Islet precursor cell (in vitro differentiated cells): Measurements from ENCODE around the gene SLC4A1.
A peak's percentile ranks its signal among the peaks of the same experiment; 100 is the strongest.

Experiments
- DNase-seq: peaks from one replicate; pipeline ENCODE4 v3.0.0-alpha.2; 2018

The SLC4A1 gene

DNA sequence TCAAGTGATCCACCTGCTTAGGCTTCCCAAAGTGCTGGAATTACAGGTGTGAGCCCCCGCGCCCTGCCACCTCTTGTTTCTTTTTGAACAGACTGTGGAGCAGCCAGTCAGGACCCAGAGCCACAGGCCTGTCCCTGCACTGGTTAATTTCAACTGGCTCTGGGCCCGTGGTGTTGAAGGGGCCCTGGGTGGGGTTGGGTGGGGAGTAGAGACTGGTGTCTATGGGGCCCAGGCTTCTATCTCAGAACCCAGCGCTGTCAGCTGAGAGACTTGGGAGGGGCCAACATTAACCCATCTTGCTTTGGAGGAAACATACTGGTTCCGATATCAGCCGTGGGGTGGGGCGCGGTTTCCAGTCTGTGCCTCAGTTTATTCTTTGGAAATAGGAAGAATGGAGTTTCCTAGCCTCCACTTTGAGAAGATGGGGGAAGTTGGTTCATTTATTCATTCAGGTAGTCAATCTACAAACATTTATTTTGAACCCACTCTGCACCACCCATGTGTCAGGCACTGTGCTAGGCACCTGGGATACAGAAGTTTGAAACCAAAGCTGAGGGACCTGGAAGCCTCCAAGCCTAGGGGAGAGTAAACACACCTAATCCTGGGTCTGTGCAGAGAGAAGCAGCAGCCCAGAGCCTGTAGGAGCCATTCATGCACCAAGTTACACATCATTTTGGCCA lies 15.5 kb upstream of the SLC4A1 start:
- no peak for DNase-seq

DNA sequence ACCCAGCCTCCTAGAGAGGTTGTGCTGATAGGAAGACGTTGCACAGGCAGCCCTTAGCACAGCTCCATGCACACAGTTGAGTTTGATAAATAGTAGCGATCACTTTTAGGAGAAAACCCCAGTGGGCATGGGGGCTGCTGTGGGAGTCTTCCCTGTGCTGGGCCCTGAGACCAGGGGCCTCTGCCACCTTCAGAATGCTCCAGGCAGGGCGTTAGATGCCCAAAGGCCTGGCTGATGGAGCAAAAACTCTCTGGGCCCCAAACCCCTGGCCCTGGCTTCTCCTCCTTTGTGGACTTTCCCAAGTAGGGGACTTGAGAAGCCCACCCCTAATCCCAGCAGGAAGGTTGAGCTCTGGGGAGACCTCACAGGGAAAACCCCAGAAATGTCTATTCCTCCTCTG lies 14.3 kb upstream of the SLC4A1 start:
- DNase-seq = no peak

DNA sequence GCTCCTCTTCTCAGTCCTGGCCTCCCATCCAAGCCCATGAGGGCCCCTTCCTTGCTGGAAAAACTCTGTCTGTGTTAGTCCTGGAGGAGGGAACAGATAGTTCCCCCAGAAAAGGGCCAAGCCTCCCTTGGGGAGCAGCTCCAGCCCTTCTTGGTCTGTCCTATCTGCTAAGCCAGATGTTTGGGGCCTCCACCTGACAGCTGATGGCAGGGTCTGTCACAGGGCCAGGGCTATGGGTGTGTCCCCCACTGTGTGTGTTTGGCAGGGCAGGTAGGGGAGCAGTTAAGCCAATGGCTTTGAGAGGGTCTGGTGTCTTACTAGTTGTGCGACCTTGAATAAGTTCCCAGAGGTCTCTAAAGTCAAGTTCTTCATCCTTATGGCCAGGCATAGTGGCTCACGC lies 13.6 kb upstream of the SLC4A1 start:
- no peak for DNase-seq

- no peak for DNase-seq
These were observed 12.5 kb upstream of the SLC4A1 start for GRCh38 chr17:44280392-44280937.

GRCh38 chr17:44279666-44280391 lies 11.9 kb upstream of the SLC4A1 start:
- peak; percentile 92 for DNase-seq

DNA sequence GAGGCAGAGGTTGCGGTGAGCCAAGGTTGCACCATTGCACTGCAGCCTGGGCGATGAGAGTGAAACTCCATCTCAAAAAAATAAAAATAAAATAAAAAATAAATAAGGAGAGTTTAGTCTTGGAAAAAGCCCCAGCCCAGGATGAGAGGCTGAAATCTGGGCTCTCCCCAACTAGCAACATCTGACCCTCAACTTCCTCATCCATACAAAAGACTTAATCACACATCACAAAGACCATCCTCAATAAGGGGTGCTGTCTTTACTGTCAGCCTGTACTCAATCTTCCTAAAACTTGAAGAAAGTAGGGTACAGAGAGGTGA lies 11.4 kb upstream of the SLC4A1 start:
- no peak for DNase-seq

DNA sequence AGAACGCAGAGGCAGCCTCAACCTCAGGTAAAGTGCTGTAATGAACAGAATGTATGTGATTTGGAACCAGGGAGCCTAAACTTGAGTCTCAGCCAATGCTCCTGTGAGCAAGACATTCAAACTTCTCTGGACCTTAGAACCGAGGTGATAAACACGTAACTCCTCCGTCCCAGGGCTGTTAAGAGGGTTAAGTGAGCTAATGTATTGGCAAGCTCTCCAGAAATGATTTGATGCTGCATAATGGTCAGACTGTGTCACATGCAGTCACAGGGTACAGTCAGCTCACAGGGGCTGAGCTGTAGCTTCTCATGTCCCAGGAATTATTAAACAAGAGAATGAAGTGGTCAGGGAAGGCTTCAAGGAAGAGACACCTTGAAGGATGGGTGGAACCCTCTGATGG lies 10.0 kb upstream of the SLC4A1 start:
- DNase-seq = no peak

- DNase-seq = no peak
These were observed 5.7 kb upstream of the SLC4A1 start for GRCh38 chr17:44273607-44274006.

- no peak for DNase-seq
These were observed 5.0 kb upstream of the SLC4A1 start for GRCh38 chr17:44272954-44273353.

DNA sequence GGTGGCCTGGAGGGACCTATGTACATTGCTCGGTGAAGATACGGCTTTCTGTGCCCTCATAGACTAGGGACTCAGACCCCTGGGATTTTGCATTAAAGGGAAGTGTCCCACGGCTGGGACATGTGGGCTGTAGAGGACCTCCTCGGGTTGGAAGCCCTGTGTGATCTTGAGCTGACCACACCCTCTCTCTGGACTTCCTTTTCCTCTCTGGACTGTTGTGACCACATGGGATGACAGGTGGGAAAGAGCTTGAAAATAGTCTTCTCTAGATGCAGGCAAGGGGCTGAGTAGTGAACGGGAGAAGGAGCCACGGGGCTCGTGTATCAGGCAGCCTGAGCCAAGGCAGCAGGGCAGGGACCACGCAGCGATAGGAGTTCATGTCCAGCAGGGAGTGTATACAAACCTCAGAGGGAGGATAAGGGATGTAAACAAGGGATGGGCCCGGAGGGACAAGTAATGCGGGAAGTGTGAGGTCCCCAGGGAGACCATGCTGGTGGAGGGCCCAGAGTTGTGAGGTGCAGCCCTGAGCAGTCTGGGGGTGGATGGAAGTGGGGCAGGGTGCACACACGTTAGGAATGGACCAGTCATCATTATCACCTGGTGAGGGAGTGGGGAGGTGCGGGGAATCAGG lies 4.5 kb upstream of the SLC4A1 start:
- no peak for DNase-seq

GRCh38 chr17:44269535-44270240 lies 1.8 kb upstream of the SLC4A1 start:
- DNase-seq = no peak

DNA sequence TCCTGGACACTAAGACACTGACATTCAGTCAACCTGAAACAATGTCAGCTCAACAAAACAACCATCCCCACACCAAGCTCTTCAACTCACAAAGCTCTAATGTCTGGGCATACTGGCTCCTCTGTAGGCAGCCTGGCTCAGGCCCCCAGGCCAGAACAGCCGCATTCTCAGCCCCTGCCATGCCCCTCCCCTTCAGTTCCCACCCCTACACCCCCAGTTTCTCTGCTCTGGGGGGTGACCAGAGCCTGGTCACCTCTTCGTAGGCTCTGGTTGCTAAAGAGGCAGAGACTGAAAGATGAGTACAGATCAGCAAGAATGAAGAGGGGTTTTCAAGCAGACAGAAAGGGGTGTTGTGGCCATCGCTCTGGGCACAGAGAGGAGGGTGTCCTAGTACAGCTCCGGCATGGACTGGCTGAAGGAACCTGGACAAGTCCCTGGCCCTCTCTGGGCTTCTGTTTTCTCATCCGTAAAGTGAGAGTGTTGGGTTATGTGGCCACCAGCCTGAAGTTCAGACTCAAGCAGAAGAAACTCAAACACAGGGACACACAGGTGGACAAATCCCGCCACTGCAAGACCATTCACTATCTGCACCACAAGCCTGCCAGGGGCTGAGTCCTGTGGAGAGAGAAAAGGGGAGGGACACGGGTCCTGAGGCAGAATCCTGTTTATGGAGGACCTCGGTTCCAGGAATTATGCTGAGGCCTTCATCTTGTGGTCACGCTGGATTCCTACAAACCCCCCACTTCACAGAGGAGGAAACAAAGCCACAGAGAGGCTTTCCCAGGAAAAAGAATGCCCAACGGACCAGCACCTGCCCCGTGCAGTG lies 987 bp upstream of the SLC4A1 start:
- DNase-seq = no peak

- DNase-seq = no peak
These were observed 825 bp downstream of the SLC4A1 start for GRCh38 chr17:44267165-44267455.

DNA sequence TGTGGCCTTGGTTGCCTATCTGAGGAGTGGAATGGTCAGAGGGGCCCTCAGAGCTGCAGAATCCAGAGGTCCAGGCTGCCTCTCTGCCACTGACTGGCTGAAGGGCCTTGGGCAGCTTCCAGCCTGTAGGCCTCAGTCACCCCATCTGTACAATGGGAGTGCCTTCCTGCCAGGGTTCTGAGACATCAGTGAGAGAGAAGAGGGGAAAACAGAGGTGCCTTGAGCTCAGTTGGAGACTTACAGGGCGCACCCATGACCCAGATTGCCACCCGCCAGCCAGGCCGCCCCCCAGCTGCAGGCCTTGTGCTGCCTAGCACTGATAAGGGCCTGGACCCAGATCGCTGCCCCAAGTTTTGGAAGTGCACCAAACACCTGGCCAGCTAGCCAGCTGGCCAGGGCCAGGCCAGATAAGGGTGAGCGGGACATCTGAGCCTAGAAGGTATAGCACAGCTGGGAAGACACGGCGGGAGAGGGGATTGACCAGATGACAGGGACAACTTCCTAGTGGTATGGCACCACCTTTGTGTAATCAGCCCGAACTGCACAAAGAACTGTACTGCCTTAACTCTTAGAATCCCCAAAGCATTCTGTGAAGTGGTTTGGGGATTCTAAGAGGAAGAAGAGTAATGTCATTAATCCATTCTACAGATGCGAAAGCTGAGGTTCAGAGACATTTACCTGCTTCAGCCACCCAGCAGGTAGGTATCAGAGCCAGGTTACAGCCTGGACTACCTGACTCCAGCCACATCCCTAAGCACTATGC lies 1.4 kb downstream of the SLC4A1 start:
- DNase-seq = no peak

DNA sequence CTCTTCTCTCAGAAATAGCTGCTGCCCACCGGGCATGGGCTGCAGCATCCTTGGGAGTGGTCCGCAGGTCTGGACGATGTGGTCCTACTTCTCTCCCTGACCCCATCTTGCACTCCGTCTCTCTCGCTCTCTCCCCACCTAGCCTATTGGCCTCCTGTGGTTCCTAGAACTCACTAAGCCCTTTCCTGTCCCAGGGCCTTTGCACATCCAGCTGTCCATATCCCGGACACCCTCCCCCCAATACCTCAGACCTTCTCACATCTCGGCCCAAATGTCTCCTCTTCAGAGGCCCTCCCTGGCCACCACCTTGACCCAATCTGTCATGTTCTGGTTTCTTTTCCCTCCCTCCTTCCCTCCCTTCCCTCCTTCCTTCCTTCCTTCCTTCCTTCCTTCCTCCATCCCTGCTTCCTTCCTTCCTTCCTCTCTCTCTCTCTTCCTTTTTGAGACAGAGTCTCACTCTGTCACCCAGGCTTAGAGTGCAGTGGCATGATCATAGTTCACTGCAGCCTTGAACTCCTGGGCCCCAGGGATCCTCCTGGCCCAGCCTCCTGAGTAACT lies 4.5 kb downstream of the SLC4A1 start:
- no peak for DNase-seq

DNA sequence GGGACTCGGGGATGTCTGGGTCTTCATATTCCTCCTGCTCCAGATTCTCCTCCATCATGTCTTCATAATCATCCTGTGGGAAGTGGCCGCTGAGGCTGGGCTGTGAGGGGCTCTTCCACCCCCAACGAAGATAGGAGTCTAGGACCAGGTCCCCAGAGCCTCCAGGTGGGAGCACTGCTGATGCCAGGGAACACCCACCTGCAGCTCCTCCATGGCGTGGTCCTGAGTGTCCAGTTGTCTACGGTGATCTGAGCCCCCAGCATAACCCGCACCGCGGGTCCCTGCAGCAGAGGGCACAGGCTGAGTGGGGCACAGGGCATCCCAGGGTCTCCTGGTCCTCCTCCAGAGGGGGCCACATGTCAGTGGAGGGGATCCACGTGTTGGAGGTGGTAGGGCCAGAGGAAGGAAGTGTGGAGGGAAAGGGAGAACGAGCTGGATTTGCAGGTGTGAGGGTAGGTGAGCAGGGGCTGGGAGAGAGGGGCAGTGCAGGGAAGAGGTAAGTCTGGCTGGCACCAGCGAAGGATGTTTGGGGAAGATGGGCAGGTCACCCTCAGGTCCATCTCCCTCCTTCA lies 5.2 kb downstream of the SLC4A1 start:
- no peak for DNase-seq

GRCh38 chr17:44260296-44260695 lies 7.6 kb downstream of the SLC4A1 start:
- DNase-seq = no peak

- DNase-seq = no peak
These were observed 9.1 kb downstream of the SLC4A1 start for GRCh38 chr17:44258811-44259351.

DNA sequence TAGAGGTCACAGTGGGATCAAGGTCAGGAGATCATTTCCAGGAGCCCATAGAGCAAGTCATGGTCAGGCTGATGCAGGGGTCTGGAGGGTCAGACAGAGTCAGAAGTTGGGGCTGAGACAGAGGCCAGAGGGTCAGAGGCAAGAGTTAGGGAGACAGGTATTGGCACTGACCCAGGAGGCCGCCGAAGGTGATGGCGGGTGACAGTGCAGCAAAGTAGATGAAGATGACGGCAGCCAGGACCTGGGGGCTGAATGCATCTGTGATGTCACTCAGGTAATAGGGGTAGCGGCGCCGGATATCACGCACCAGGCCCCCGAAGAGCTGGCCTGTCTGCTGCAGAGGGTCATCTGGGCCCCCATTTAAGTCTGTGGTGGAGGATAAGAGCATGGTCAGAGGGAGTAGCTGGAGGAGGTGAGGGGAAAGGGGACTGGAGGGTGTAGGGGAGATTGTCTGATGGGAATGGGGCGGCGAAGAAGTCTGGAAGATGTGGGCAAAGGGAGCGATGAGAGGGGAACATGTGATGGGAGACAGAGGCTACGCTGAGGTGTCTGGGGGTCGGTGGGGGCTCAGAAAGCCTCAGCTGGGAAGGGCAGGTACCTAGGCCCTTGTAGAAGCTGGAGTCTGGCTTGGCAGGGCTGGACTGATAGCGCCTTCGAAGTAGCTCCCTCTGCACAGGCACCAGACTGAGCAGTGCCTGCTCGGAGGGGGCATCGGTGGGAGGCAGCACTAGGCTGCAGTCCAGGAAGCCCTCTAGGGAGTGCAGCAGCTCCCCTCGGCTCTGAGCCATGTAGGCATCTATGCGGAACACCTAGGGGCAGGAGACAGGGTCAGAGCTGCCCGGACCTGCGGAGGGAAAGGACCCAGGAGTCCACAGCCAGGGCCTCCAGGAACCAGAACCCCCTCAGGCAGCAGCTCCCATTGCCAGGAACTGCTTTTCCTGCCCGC lies 9.8 kb downstream of the SLC4A1 start:
- no peak for DNase-seq

GRCh38 chr17:44256671-44257070 lies 11.3 kb downstream of the SLC4A1 start:
- no peak for DNase-seq
